LNCAP (cell line): ENCODE results near the gene BTBD2.

Experiments
- CTCF ChIP-seq: fragments of 450-650 bp; IDR thresholded peaks from 2 replicates; pipeline ENCODE4 v1.5.1; 2017; ENCODE audit warnings: mild to moderate bottlenecking

Gene BTBD2

GRCh38 chr19:2022289-2022688 lies 6.8 kb upstream of the BTBD2 start:
- TF ChIP-seq CTCF = no peak

GRCh38 chr19:2021453-2022140 lies 6.1 kb upstream of the BTBD2 start:
- TF ChIP-seq CTCF = no peak

GRCh38 chr19:2018752-2019151 lies 3.2 kb upstream of the BTBD2 start:
- TF ChIP-seq CTCF = no peak

- no peak for TF ChIP-seq CTCF
These were observed 710 bp upstream of the BTBD2 start for GRCh38 chr19:2016041-2016807.

- TF ChIP-seq CTCF = no peak
These were observed 545 bp downstream of the BTBD2 start for GRCh38 chr19:2014731-2015607.

GRCh38 chr19:2014131-2014571 lies 1.4 kb downstream of the BTBD2 start:
- no peak for TF ChIP-seq CTCF

GRCh38 chr19:2013683-2013961 lies 1.9 kb downstream of the BTBD2 start:
- TF ChIP-seq CTCF = no peak
